NCI-H1092 treated with DMSO at 0.1 percent for 48 hours (cell line): ENCODE measurements around the gene CDC37.
"Not testable (repeated sequence)": the region's sequence is repeated elsewhere in the genome, so short reads cannot be mapped to it uniquely, and the experiment has no call there.

Experiments
- DNase-seq: peaks from one replicate; lab custom pipeline; 2025; lab: John Stamatoyannopoulos, UW

CDC37 gene

GRCh38 chr19:10393137-10393536 is 10.2 kb downstream of the CDC37 start:
- no peak for DNase-seq

GRCh38 chr19:10392120-10392519 is 11.2 kb downstream of the CDC37 start:
- DNase-seq = no peak

DNA sequence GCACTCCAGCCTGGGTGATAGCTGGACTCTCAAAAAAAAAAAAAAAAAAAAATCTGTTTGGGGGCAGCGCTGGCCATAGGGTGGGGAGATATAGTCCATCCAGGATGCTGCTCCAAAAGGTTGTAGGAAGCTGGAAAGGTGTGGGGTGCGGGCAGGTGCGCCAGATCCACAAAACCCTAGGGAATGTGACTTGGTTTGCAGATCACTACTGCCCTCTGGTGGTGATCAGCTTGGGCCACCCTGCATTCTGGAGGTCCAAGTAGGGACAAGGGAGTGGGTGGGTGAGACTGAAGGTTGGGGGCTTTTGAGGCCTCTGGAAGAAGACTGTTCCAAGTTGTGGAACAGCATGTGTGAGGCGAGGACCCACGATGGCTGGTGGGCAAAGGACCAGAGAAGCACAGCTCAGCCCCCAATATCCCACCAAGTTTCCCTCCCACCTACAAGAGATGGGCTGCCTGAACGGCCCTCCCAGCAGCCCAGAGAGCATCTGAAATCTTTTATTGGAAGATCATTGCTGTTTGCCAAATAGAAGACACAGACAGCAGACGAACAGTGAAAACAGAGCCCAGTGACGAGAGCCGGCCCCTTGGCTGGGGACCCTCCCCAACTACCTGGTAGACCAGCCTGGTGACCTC is 12.6 kb downstream of the CDC37 start:
- peak; percentile 31 for DNase-seq

GRCh38 chr19:10389863-10390262 is 13.5 kb downstream of the CDC37 start:
- DNase-seq = no peak

- peak; percentile 75 for DNase-seq
Observed at GRCh38 chr19:10388957-10389356, 14.4 kb downstream of the CDC37 start.

DNA sequence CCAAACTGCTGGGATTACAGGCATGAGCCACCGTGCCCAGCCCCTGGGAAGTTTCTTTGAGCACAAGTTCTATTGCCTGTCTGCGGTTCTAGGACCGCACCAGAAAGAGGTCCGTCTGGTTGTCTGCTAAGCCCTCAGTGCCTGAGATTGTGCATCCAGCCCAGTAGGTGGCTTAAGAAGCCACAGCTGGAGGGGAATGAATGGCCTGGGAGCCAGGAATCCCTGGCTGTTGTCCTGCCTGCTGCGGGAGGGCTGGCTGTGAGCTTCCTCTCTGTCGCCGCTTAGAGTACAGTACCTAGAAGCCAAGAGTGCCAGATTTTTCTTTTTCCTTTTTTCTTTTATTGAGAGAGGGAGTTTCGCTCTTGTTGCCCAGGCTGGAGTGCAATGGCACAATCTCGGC is 18.8 kb downstream of the CDC37 start:
- DNase-seq = no peak

DNA sequence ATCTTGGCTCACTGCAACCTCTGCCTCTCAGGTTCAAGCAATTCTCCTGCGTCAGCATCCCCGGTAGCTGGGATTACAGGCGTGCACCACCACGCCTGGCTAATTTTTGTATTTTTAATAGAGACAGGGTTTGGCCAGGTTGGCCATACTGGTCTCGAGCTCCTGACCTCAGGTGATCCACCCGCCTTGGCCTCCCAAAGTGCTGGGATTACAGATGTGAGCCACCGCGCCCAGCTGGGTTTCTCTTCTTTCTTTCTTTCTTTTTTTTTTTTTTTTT is 20.2 kb downstream of the CDC37 start:
- not testable (repeated sequence) for DNase-seq

DNA sequence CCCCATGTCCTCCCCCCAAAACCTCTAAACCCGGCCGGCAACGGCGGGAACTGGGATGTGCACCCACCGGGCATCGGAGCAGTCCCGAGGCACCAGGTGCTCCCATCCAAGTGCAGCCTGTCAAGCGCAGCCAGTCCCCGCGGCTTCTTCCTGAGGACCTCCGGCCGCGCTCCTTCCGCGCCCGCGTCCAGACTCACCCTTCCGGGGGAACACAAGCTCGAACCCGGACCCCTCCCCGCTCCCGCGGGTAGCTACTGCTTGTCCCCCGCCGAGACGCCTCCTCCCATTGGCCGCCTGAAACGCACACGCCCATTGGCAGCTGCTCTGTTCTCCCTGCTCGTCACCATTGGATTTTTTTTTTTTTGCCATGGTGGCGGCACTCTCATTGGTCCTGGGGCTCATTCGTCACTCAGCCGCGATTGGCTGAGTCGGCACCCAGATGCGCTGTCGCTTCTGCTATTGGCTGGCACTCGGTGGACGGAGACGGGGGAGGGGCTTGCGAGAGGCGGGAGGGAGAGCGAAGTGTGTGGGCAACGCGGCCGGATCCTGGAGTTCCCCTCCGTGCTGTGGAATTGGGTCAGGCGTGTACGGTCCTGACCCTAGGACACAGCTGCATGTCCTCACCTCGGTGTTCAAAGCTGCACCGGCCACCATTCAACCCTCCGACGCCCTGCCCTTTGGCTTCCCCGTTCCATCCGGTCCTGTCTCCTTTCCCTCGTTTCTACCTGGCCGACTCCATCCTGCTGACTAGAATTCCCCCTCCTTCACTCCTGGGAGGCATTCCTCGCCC is 22.8 kb downstream of the CDC37 start, which contains the start of gene TYK2:
TSS of gene TYK2 (minus strand) at position 260 of the 790 bp plus-strand sequence. CDS start 2,166 bp downstream, outside the sequence.
- peak; percentile 99 for DNase-seq

- DNase-seq = no peak
Observed at GRCh38 chr19:10379880-10380312, 23.4 kb downstream of the CDC37 start.

- DNase-seq = no peak
Observed at GRCh38 chr19:10378124-10378523, 25.2 kb downstream of the CDC37 start.

GRCh38 chr19:10377140-10377640 is 26.2 kb downstream of the CDC37 start:
- not testable (repeated sequence) for DNase-seq

DNA sequence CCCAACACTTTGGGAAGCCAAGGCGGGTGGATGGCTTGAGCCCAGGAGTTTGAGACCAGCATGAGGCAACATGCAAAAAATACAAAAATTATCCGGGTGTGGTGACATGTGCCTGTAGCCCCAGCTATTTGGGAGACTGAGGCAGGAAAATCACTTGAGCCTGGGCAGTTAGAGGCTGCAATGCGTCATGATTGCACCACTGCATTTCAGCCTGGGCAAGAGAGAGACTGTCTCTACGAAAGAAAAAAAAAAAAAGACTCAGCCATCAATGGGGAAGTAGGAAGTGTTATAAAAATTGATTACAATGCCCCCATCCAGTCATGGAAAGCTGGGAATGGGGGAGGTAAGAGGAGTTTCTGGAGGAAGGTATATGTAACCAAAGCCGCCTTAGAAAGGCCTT is 28.4 kb downstream of the CDC37 start:
- no peak for DNase-seq

GRCh38 chr19:10372690-10373089 is 30.7 kb downstream of the CDC37 start:
- DNase-seq = no peak

- no peak for DNase-seq
Observed at GRCh38 chr19:10368101-10368803, 35.1 kb downstream of the CDC37 start.

DNA sequence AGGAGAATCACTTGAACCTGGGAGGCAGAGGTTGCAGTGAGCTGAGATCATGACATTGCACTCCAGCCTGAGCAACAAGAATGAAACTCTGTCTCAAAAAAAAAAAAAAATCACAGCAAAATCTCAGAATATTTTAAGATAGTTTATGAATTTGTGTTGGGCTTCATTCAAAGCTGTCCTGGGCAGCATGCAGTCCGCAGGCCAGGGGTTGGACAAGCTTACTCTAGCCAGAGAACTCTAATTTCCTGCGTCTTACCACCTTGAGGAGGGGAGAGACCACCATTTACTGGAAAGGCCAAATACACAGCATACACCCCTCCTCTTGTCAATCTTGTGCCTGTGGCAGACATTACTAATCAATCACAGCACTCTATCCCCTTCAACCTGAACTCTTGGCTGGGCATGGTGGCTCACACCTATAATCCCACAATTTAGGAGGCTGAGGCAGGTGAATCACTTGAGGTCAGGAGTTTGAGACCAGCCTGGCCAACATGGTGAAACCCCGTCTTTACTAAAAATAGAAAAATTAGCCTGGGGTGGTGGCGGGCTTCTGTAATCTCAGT is 36.3 kb downstream of the CDC37 start:
- not testable (repeated sequence) for DNase-seq

DNA sequence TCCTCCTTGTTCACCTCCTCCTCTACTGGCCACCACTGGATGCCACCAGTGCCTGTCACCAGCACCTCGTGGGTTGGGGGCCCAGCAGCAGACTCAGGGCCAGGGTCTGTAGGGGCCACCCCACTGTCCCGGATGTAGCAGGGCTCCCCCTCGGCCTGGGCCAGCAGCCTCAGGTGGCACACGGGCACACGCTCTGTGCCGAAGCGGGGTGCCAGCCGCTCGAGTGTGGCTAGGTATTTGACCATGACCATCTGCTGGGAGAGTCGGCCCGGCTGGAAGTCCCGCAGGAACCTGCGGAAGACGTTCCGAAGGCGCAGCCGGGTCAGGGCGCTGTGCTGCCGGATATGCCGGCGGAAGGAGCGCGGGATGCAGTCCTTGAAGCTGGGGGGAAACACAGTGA is 37.8 kb downstream of the CDC37 start:
- no peak for DNase-seq

- no peak for DNase-seq
Observed at GRCh38 chr19:10364644-10365043, 38.7 kb downstream of the CDC37 start.

- no peak for DNase-seq
Observed at GRCh38 chr19:10363789-10364281, 39.5 kb downstream of the CDC37 start.

- DNase-seq = no peak
Observed at GRCh38 chr19:10362259-10362658, 41.1 kb downstream of the CDC37 start.

- DNase-seq = no peak
Observed at GRCh38 chr19:10361569-10362011, 41.8 kb downstream of the CDC37 start.

- DNase-seq = no peak
Observed at GRCh38 chr19:10356431-10356830, 46.9 kb downstream of the CDC37 start.

DNA sequence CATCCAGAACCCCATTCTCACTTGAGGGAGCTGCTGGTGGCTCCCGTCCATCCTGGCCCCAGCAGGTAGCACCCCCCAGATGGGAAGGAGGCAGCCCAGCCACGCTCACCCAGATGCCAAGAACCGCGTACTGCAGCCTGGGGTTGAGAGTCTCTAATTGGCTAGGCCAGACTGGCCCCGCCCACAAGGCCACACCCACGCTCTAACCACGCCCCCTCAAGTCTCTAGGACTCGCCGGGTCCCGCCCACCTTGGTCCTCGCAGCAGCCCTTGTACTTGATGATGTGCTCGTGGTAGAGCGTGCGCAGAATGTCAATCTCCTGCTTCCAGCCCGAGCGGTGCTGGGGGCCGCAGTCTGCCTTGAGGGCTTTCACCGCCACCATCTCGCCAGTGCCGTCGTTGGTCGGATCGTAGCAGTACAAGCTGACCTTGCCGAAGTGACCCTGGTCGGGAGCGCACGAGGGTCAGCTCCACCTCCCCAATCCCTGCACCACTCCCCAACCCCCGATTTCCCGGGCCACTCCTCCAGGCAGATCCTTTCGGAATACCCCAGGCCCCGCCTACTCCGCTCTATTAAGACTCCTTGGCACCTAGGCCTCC is 49.5 kb downstream of the CDC37 start:
- DNase-seq = no peak
